NCI-H1694 treated with DMSO at 0.1 percent for 48 hours (cell line): ENCODE data around the gene DISP1.
"Not testable (repeated sequence)": the region's sequence is repeated elsewhere in the genome, so short reads cannot be mapped to it uniquely, and the experiment has no call there.

ENCODE experiments used
- DNase-seq: peaks from one replicate; lab custom pipeline; 2025; lab: John Stamatoyannopoulos, UW

DISP1 gene

GRCh38 chr1:222792744-222793143 is 22.1 kb upstream of the DISP1 start:
- peak; percentile 16 for DNase-seq

DNA sequence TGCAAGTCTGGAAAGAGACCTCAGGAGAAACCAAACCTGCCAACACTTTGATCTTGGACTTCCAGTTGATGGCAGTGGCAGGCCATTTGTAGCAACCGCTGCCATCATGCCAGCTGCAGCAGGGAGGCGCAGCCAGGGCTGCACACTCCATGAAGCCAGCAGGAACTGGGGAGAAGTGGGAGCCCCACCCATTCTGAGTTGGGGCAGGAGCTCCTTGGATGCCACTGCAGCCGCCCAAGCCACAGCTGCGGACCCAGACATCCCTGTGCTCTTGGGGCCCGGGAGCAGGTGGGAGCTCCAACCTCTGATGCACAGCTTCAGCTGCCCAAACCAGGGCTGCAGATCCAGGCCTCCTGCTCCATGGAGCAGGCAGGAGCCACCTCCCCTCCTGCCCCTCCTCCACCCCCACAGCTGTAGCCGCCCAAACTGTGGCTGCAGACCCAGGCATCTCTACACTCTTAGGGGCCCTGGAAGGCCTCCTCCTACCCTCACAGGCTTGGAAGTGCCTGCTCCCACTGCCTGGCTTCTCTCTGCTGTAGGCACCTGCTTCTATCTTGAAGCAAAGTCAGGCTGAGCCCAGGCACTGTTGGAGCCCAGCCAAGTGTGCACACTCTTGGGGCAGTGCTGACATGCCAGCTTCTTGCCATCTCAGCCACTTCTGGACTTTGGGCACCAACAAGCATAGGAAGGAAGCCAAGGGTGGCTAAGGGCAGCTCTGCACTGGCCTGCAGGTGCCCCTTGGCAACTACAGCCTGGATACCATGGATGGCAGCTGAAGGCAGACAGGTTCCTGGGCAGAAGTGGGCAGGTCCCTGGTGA is 20.0 kb upstream of the DISP1 start:
- DNase-seq, result no peak

- DNase-seq, result no peak
These were observed 16.7 kb upstream of the DISP1 start for GRCh38 chr1:222798116-222798515.

DNA sequence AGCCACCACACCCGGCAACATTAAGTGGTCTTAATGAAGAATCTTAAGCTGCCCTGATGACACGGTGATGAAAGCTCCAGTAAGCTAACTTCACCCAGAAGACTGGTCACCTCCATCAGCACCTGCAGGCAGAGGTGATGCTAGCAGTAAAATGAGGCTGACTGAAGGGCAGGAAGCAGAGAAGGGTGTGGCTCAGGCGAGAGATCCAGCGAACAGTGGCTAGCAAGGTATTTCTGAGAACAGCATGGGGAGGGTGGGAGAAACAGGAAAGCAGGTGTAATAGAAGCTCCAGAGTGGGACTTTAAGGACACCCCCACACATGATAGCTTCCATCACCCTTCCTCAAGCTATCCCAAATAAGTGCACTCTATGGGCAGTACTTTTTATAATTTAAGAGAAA is 15.9 kb upstream of the DISP1 start:
- no peak for DNase-seq

- DNase-seq, result no peak
These were observed 13.8 kb upstream of the DISP1 start for GRCh38 chr1:222801067-222801466.

GRCh38 chr1:222811671-222812070 is 3.2 kb upstream of the DISP1 start:
- DNase-seq, result no peak

DNA sequence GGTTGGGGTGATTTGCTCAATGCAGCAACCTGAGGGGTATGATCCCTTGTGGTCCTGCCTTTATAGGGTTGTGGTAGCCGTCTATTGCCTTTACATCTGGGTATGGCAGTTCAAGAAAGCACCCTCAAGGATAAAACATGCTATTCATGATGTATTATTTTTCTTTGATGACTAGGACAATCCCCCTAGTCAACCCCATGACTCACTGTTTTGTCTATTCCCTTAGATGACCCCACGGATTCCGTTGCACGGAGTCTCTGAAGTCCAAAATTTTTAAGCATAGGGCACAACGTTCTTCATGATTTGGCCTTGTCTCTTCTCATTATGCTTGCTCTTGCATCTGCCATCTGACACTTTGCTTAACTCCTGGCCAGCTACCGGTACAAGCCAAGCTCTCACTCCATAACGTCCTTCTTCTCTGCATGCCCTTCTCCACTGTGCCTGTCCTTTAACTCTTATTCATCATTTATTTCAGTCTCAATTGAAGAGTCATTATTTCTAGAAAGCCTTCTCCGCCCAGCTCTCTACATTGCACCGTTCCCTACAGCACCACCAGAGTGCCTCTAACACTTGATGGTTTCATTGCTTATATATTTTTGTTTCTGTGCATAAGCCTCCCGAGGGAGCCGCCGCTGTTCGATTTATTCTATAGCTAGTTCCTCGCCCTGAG is 838 bp upstream of the DISP1 start:
- peak; percentile 12 for DNase-seq

DNA sequence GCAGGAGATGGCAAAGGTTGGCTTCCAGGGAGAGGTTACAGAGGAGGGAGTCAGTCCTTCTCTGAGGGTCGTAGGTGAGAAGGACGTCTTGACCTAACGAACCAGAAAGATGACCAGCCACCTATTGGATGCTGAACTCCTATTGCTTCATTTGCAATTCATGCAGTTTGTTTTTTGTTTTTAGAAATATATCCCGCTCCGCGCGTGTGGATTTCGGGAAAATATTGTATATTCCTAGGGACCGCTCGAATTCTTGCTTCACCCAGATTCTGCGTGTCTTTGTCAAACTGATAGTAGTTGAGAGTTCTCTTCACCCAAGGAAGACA is 564 bp downstream of the DISP1 start:
- no peak for DNase-seq

DNA sequence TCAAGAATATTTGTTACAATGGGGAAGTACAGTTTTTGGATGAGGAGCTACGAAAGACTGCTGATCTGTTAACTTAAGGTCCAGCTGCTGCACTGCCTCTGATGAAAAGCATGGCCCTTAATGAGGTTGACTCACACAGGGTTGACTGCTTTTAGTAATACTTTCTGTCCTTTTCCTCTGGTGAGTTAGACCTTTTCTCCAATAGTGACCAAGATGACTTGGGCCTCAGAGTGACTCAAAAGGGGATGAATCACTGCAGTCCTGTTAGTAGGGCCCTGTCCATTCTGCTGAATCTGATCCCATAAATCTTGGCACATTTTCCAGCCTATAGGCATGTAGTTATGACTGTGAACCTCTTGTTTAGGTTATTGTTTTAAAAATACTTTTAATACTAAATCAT is 2.7 kb downstream of the DISP1 start:
- no peak for DNase-seq

DNA sequence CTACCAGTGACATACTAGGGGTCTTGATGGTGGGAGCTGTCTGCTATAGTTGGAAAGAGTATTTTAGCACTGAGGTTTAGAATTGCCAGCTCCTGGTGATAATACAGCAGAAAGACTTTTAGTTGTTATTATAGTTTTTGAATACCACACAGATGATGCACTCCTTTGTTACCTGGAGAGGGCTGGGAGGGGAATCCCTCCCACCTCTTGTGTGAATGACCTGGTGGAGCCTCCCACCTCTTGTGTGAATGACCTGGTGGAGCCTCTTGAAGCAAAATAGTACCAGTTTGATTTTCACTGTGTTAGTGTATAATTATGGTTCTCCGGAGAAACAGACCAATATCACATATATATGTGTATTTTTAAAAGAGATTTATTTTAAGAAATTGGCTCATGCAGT is 3.3 kb downstream of the DISP1 start:
- no peak for DNase-seq

DNA sequence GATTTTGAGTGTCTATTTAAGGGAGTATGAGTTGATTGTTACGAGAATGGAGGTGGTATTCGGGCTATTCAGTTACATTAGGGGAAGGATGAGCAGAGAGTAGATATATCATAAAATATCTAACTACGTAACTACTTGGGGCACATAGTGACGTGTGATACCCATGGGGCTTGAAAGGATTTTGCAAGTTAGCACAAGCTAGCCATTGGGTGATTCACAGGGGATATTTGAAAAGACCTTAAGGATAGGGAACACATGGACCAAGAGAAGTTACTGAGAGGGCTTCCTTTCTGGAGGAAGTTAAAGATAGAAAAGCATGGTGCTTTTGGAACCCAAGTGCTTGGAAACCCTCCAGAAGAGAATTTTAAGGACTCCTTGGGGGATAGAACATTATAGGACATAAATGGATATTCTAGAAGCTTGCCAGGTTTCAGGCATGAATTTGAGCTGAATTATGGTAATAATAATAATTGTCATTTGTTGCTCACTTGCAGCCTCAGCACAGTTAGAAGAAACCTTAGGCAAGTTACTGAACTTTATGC is 5.4 kb downstream of the DISP1 start:
- DNase-seq, result no peak

GRCh38 chr1:222821239-222821638 is 6.4 kb downstream of the DISP1 start:
- DNase-seq, result no peak

- no peak for DNase-seq
These were observed 8.9 kb downstream of the DISP1 start for GRCh38 chr1:222823695-222824094.

- DNase-seq, result no peak
These were observed 9.8 kb downstream of the DISP1 start for GRCh38 chr1:222824641-222825040.

GRCh38 chr1:222828939-222829338 is 14.1 kb downstream of the DISP1 start:
- DNase-seq, result no peak

DNA sequence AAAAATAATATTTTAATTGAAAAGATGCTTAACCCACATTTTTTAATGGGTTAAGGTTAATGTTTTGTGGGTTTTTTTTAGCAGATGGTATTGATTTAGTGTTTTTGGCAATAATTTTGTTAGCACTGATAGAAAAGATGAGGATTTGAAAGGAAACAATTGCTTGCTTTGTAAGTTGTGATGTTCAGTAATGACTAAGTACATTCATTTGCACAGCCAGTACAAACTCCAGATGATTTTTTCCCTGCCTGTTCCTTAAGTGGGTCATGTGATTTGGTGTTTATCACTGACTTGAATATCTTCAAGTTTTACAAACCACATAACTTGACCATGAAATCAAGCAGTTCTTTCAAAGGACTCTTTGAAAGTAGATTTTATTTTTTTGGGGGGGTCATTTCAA is 15.0 kb downstream of the DISP1 start:
- DNase-seq, result no peak

- no peak for DNase-seq
These were observed 18.6 kb downstream of the DISP1 start for GRCh38 chr1:222833356-222833876.

GRCh38 chr1:222843469-222844410 is 28.9 kb downstream of the DISP1 start:
- DNase-seq, result no peak

DNA sequence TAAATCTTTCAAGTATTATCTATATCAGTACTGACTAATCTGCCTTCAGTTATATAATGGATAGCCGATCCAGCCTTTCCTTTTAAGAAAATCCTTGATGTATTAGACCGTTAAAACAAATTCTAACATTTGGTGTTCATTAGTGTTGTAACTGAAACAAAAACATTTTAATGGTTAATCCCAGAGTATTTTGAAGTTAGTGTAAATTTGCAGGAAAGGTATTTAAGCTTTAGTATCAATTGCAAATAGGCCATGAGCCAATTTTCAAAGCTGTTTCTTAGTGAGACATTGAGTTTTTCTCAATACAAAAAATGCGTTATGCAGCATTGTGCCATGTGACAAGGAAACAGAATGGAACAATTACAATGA is 29.6 kb downstream of the DISP1 start:
- DNase-seq, result no peak

- no peak for DNase-seq
These were observed 30.9 kb downstream of the DISP1 start for GRCh38 chr1:222845763-222846162.

GRCh38 chr1:222850550-222850949 is 35.7 kb downstream of the DISP1 start:
- DNase-seq, result not testable (repeated sequence)

GRCh38 chr1:222852326-222852725 is 37.5 kb downstream of the DISP1 start:
- DNase-seq, result no peak
